Hypothalamus (tissue), 51 donors: ENCODE data around the gene LTBP2.
A peak's percentile ranks its signal among the peaks of the same experiment; 100 is the strongest.
"Not testable (repeated sequence)": the region's sequence is repeated elsewhere in the genome, so short reads cannot be mapped to it uniquely, and the experiment has no call there.

Experiments
- DNase-seq, 51 donors: peaks; one replicate each; lab custom pipeline; 2025; lab: John Stamatoyannopoulos, UW

The LTBP2 gene

DNA sequence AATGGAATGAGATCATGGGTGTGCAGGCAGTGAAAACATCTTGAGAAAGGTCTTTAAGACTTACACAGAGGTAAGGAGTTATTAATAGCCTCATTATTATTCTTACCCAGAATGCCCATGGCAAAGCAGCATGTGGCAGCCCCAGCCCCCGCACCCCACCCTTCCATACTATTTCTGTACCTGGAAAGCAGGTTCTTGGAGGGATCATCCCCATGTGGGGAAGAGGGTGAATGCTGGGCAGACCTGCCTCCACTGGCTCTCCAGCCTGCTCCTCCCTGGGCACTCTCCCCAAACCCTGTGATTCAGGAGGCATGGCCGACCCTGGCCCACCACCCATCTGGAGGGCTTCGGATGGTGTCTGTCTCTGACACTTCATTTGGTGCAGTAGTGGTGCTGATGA lies 147.3 kb downstream of the LTBP2 start:
- DNase-seq, result peak in 2 of 51 donors; percentile 21 to 54

DNA sequence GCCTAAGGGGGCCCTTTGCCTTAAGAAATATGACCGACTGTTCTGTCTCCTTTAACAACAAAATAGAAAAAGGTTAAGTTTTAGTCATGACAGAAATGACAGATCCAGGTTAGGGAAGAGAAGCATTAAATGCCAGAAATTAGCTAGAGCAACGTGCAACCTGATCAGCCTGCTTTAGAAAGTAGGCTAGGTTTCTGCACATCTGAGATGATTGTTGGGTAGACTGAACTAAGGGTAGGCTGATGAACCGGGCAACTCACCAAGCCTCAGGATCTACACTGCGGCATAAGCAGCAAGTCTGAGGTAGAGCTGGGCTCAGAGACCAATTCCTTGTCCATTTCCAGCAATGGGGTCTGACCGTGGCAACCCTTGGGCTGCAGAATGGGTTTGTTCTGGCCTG lies 148.3 kb downstream of the LTBP2 start:
- no peak for DNase-seq

DNA sequence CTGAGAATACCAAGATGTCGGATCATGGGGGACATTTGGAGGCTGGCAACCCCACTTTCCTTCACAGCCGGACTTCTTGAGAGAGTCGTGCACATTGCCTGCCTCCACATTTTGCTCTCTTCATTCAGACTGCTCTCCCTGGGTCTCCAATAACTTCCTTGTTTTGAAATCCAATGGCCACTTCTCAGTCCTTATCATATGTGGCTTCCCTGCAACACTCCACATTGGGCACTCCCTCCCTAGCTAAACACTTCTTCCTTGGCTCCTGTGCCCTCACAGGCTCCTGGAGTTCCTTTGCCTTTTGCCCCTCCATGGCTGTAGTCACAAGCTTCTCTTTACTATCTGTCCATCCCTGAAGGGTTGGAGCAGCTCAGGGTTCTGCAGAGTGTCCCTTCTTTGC lies 149.0 kb downstream of the LTBP2 start:
- DNase-seq, result no peak

DNA sequence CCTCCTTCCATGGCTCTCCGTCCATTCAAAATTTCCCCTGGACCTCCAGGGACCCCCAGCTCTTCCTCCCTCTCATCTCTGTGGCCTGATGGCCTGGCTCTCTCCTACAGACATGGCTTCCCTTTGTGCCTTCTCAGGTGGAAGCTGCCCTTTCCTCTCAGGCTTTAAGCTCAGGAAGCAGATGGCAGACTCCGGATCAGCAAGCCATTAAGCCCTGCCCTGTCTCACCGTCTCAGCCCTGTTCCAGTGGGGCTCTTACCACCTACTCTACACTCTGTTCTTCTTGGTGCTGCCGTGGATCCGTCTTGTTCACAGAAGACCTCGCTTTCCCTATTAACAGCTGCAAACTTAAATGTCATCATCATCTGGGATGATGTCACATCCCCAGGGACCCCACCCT lies 152.1 kb downstream of the LTBP2 start:
- DNase-seq, result no peak

DNA sequence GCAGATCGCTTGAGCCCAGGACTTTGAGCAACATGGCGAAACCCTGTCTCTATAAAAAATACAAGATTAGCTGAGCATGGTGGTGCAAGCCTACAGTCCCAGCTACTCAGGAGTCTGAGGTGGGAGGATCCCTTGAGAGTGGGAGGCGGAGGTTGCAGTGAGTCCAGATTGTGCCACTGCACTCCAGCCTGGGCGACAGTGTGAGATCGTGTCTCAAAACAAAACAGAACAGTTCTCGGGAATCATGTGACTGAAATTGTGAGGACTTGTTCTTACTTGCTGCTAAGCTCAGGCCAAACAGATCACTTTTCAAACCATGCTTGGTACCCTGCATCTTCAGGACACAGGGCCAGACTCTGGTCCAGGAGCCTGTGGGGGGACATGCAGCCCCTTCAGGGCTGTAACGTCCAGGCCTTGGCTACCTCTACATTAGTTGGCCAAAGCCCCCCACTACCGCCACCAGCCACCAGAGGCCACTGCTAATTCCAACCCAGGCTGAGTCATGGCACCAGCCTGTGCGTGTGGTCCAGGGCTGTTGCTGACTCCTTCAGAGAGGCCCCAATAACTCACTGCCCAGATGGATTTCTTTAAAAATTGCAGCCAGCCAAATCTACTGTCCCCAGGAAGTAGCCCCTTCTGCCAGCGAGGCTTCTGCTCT lies 152.6 kb downstream of the LTBP2 start:
- DNase-seq, result no peak

DNA sequence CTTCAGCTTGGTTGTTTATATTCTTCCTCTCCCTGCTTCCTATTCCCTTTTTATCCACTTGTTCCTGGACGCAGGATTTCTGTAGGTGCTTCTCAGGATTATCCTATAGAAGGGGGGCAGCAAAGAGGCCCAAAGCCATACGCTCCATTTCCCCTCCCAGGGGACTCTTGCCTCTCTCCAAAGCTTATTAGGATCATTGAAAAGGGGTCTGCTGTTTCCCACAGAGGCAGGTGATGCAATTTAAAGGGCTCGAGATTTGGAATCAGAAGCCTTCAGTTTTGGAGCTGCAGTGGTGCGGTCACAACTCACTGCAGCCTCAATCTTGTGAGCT lies 154.5 kb downstream of the LTBP2 start:
- DNase-seq, result no peak

DNA sequence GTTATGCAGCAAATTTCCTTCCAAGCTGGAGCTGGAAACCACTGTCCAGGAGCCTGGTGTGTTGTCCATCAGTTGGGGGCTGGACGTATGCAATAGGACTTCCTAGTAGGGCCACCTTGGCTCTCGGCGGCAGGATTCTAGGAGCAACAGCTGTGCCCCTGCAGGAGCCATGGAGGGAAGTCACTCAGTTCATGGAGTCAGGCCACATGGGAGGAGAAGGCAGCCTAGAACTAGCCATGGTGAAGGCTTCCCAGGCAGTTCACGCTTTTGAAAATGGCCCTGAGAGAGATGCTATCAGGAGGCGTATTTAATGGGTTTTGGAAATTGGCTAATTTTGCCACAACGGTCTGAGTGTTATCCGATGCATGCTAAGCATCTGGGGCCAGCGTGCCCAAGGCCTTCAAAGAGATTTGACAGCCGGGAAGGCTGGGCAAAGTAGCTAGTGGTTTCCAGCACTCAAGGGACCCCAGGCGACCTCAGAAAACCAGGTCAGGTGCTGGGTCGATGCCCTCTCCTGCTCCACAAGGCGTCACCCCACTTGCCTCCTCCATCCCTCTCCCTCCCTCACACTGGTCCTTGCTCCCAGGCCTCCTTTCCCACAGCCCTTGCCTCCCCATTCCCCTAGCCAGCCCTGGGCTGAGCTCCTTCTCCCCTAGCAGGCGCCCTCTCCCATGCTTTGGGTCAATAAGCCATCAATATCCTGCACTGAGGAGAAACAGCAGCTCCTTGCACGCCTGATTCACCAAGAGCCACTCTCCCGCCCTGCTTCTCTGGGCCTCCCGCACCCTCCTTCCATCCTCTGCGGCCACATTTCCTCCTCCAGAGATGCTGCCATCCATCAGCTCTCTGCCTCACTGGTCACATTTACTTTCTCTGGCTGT lies 155.1 kb downstream of the LTBP2 start:
- no peak for DNase-seq

DNA sequence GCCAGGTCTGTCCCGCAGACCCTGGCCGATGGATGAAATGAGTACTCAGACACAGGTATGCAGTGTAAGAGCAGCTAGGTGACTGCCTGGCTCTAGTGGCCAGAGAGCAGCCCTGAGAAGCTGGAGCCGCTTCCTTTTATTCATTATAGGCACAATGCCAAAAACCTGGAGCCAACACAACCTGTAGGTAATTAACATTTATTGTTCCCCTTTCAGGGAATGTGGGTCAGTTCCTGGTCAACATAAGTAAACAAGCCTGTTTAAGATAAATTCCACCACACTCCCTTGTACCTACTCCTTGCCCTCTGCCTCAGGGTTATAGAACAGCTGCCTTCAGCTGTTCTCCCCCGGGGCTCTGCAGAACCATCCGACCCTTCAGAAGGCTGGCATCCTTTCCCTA lies 157.6 kb downstream of the LTBP2 start:
- not testable (repeated sequence) for DNase-seq
